ENCODE results near the gene GOLGA8H.
"Not testable (repeated sequence)": the region's sequence is repeated elsewhere in the genome, so short reads cannot be mapped to it uniquely, and the experiment has no call there.

The GOLGA8H gene, protein sequence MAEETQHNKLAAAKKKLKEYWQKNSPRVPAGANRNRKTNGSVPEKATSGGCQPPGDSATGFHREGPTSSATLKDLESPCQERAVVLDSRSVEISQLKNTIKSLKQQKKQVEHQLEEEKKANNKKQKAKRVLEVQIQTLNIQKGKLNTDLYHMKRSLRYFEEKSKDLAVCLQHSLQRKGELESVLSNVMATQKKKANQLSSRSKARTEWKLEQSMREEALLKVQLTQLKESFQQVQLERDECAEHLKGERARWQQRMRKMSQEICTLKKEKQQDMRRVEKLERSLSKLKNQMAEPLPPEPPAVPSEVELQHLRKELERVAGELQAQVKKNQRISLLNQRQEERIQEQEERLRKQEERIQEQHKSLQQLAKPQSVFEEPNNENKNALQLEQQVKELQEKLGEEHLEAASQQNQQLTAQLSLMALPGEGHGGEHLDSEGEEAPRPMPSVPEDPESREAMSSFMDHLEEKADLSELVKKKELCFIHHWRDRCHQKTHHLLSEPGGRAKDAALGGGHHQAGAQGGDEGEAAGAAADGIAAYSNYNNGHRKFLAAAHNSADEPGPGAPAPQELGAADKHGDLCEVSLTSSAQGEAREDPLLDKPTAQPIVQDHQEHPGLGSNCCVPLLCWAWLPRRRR
- 0.60 to 4.0 (median 1.7) reads per million in 17 experiments for total RNA-seq

DNA sequence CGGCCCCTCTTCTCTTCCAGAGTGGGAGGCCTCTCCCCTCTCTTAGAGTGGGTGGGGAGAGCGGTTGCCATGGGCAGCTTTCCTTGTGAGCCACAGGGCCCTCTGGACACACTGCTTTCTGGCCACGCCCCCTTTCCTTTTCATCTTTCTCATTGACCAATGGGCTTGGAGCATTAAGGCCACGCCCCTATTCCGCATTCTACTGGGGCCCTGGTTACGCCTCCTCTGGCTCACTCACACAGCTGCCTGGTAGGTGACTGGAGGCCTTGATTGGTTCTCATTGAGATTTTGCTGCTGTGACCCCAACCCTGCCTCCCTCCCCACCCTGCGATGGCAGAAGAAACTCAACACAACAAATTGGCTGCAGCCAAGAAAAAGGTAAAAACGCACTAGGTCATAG, at the start of gene GOLGA8H:
TSS of gene GOLGA8H (plus strand) at position 233 of the 400 bp plus-strand sequence. CDS start at position 331, 98 bp downstream.
- DNase-seq: not testable (repeated sequence)

- DNase-seq: peak in 3 of 4 experiments; percentile 0 to 4 (median 0)
Observed at GRCh38 chr15:30566949-30567348, 36.9 kb upstream of the GOLGA8H start.

DNA sequence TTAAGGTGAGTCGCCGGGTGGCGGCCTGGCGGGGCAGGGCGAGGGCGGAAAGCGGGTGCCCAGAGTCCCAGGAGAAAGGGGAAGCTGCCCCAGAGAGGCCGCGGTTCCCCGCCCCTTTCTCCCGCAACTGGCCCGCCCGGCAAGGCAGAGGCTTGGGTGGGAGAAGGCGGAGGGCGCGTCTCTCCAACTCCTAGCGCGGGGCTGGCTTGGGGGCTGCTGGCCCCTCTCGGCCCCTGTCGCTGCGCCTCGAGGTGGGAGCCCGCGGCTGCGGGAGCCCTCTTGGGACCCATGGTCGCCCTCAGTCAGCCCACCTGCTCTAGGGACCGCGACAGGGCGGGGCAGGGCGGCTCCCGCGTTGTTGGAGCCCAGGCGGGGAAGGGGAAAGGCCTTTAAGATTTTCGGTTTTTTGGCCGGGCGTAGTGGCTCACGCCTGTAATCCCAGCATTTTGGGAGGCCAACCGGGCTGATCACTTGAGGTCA, 30.8 kb upstream of the GOLGA8H start:
- DNase-seq: not testable (repeated sequence)

- not testable (repeated sequence) for DNase-seq
Observed at GRCh38 chr15:30579394-30579970, 24.3 kb upstream of the GOLGA8H start.

GRCh38 chr15:30580716-30581115, 23.1 kb upstream of the GOLGA8H start:
- not testable (repeated sequence) for DNase-seq

DNA sequence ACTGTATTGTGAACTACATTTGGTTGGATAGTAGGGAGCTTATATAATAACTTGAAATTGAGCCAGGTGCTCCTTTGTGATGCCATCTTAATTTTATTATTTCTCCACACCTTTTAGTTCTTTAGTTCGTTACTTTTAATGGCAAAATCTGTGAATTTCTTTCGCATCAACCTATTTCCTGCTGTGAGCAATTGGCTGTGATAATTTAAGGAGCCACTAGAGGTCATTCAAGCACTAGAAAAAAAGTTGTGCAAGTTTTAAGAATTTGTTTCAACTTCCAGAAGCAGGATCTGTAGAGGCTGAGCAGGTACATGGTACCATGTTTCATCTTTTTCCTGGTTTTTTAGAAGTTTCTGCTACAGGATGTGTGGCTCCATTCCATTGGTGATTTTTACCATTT, 4.9 kb upstream of the GOLGA8H start:
- not testable (repeated sequence) for DNase-seq

DNA sequence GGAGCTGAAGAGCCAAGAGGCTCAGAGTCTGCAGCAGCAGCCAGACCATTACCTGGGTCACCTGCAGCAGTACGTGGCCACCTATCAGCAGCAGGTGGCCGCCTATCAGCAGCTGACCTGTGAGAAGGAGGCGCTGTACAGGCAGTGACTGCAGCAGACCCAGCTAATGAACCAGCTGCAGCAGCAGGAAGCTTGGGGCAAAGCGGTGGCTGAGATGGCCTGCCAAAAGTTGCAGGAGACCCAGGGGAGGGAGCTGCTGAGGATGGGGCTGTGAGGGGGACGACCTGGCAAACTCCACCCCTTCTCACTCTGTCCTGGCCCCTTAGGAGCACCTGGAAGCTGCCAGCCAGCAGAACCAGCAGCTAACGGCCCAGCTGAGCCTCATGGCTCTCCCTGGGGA, 8.4 kb downstream of the GOLGA8H start:
- DNase-seq: not testable (repeated sequence)

GRCh38 chr15:30621342-30621741, 17.5 kb downstream of the GOLGA8H start:
- peak in 3 of 4 experiments; percentile 5 to 19 (median 18) for DNase-seq

- DNase-seq: peak; percentile 95 to 99 (median 96)
Observed at GRCh38 chr15:30625436-30626193, 21.8 kb downstream of the GOLGA8H start, which contains the start of gene ARHGAP11B. Gene ARHGAP11B (plus strand): TSS chr15:30626128.

GRCh38 chr15:30626194-30626565, 22.4 kb downstream of the GOLGA8H start:
- DNase-seq: peak in 3 of 4 experiments; percentile 8 to 23 (median 19)

- DNase-seq: not testable (repeated sequence)
Observed at GRCh38 chr15:30626632-30627031, 22.8 kb downstream of the GOLGA8H start.

DNA sequence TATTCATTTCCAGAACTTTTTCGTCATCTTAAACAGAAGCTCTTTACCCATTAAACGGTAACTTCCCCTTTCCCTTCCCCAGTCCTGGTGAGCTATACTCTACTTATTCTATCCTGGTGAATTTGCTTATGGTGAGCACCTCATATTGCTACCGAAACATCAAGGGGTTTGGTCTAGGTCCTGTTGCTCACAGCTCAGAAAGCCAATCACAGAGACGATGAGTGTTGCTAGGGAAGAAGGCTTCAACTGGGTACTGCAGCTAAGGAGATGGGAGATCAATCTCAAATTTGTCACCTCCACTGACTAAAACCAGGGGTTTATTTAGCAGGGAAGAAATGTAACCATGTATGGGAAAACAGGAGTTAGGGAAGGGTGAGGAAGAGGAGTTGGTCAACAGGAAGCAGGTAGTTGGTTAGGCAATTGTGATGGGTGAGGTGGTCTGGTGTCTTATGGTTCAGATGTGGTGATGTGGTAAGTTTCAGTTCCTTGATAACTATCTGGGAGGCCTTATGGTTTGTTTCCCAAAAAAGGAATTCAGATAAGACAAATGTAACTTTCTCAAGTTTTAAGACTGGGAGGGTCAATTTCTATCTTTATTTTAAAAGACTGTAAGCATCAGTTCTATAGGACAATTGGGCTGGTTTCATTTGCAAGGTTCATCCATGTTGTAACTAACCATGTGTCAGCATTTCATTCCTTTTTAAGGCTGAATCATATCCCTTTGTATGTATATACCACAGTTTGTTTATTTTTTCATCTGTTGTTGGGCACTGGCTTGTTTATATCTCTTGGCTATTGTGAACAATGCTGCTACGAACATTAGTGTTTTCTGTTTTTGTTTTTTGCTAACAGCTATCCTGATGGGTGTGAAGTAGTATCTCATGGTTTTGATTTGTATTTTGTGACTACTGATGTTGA, 46.4 kb downstream of the GOLGA8H start:
- DNase-seq: peak; percentile 5 to 38 (median 21)

GRCh38 chr15:30661154-30661553, 57.3 kb downstream of the GOLGA8H start:
- peak in 3 of 4 experiments; percentile 12 to 33 (median 33) for DNase-seq

All from suppressor macrophage (primary cell).